Measurements from ENCODE around the gene LRRC4B. TPM values are rescaled to one million over a fixed set of nuclear protein-coding genes. Genes with fewer than 3 reads are reported as not detected.

LRRC4B gene
- total and polyA plus RNA-seq, 2 of the 4 experiments (the other 2 are of a cell fraction) = 0.03 TPM; not detected in 1

- Histone ChIP-seq H4K20me1 (ENCODE audit: insufficient read depth, low read length) (no peaks in the 10 kb centered on the region), H3K27me3 (ENCODE audit: control insufficient read depth, insufficient read depth, low read length) (peaks cover 32% of the 10 kb centered on the region), H4K5ac (ENCODE audit: low read depth, low read length) (no peak overlapping the region), H2BK5ac (ENCODE audit: low read depth, low read length, poor library complexity, severe bottlenecking) (no peak overlapping the region), H2AFZ (replicated peaks; ENCODE audit: low read length, poor library complexity) (peak overlapping the region; percentile 75), H3K9me3 (ENCODE audit: control insufficient read depth, insufficient read depth, low read length) (no peaks in the 10 kb centered on the region), H4K8ac (ENCODE audit: low read depth in 2 of 2, low read length in 2 of 2) (no peak overlapping the region), H3K9ac (ENCODE audit: low read depth, low read length) (no peak overlapping the region), H3K4me2 (ENCODE audit: low read depth, low read length) (peak overlapping the region; percentile 48), H2AK5ac (ENCODE audit: low read depth, low read length) (no peak overlapping the region), H3K18ac (ENCODE audit: low read depth, low read length) (no peak overlapping the region), H3K4me1 (ENCODE audit: control insufficient read depth, insufficient read depth, low read length) (no peaks in the 10 kb centered on the region; the same call in 1 of the 2 replicates), H3K36me3 (ENCODE audit: control insufficient read depth, insufficient read depth, low read length) (no peaks in the 10 kb centered on the region), H3K14ac (replicated peaks; ENCODE audit: low read depth, low read length) (no peak overlapping the region), H3K4me3 (ENCODE audit: insufficient read depth, low read depth, low read length) (no peak overlapping the region; the same call in 1 of the 2 replicates), H2BK20ac (ENCODE audit: low read depth, low read length) (no peak overlapping the region), H3K9me1 (ENCODE audit: insufficient read depth, low read length) (no peaks in the 10 kb centered on the region; the same call in 1 of the 2 replicates), H2AK9ac (replicated peaks; ENCODE audit: low read depth, low read length, poor library complexity) (no peak overlapping the region), H3K27ac (ENCODE audit: insufficient read depth, low read length) (no peak overlapping the region), H3K4ac (ENCODE audit: low read depth, low read length) (no peak overlapping the region), H4K91ac (ENCODE audit: insufficient read depth, low read depth, low read length) (no peak overlapping the region), H2BK120ac (ENCODE audit: low read depth, low read length) (no peak overlapping the region), H3K56ac (ENCODE audit: extremely low read depth, insufficient read depth, low read length) (no peak overlapping the region), H3K23ac (ENCODE audit: low read depth, low read length) (no peak overlapping the region), H2BK15ac (ENCODE audit: low read depth, low read length) (no peak overlapping the region), H3K79me1 (ENCODE audit: low read depth in 1 of 2, low read length in 2 of 2) (no peaks in the 10 kb centered on the region)
- ChIA-PET CTCF (interaction anchor here (0.6 to 1.1 kb wide), 10 partner anchors 8 to 531 kb away, joined by 3 to 8 read pairs (median 3); partner anchors contain the start of gene JOSD2), POLR2A (ENCODE audit: unreplicated experiment) (no interaction called here)
- in situ Hi-C loops (cut with MboI; ENCODE audit: low sequenced_read_pairs) = no loop called here
- DNase-seq (no peak), ATAC-seq (ENCODE audit: low read depth) (no peak)
- no TSS peak for BruUV-seq (replicated peaks)
- TF ChIP-seq MXI1 (IDR thresholded peaks at IDR 0.05; ENCODE audit: borderline replicate concordance, low read depth, low read length) (no peak), MAZ (IDR thresholded peaks at IDR 0.05; ENCODE audit: borderline replicate concordance, low read depth, low read length) (no peak), POLR2A (IDR thresholded peaks at IDR 0.05; ENCODE audit: low read depth, low read length) (no peak), RFX5 (IDR thresholded peaks at IDR 0.05; ENCODE audit: low read depth, low read length) (no peak), FOS (IDR thresholded peaks at IDR 0.05; ENCODE audit: low read depth, low read length) (no peak), RCOR1 (IDR thresholded peaks at IDR 0.05; ENCODE audit: insufficient replicate concordance, low read length) (no peak), CEBPB (IDR thresholded peaks at IDR 0.05; ENCODE audit: low read depth, low read length) (no peak), NFE2L2 (IDR thresholded peaks at IDR 0.05; ENCODE audit: low read depth, low read length) (no peak), USF2 (IDR thresholded peaks at IDR 0.05; ENCODE audit: low read depth, low read length) (no peak), RAD21 (IDR thresholded peaks at IDR 0.05; ENCODE audit: low read length) (no peak), BHLHE40 (IDR thresholded peaks at IDR 0.05; ENCODE audit: low read depth, low read length) (no peak), MAFK (IDR thresholded peaks at IDR 0.05; ENCODE audit: low read depth, low read length) (no peak), ELK1 (IDR thresholded peaks at IDR 0.05; ENCODE audit: borderline replicate concordance, low read depth, low read length) (no peak), SMC3 (IDR thresholded peaks at IDR 0.05; ENCODE audit: low read depth, low read length) (no peak), CHD1 (IDR thresholded peaks at IDR 0.05; ENCODE audit: low read depth, low read length) (no peak)
- dilution Hi-C loops (cut with HindIII; ENCODE audit: low sequenced_read_pairs, unreplicated experiment) = no loop called here
- 38% methylated on average over 10 of the region's 28 CpGs; no CpG with 5 or more reads in 1 of the 2 experiments for WGBS, 2 experiments (ENCODE audit: extremely low coverage in 2 of 2, insufficient read length in 1 of 2)
- intact Hi-C loops (cut with micrococcal nuclease) = loop anchor here (1.0 kb wide), 1 partner anchor 198 kb away; no protein-coding TSS in a partner anchor
Observed at GRCh38 chr19:50555450-50556281, 12.6 kb downstream of the LRRC4B start.

Measured in IMR-90 (cell line).